Measurements from ENCODE around the gene FAM72A.
"Not testable (repeated sequence)": the region's sequence is repeated elsewhere in the genome, so short reads cannot be mapped to it uniquely, and the experiment has no call there.

DNA sequence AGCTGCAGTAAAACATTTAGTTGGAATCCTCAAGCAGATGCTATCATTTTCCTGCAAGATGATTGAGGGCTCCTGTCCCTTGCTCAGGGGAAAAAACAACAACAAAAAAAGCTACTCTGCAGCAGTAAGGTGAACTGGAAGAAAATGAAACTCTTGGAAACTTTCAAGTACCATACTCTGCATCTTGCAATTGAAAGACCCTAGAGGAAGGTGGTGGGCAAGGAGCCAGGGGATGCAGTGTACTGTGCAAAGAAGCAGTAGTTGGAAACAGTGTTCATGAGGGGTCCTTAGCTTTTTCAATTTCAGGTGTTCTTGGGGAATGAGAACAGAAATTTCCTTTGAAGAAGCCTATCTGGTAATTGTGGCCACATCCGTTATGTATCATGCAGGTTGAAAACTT lies 8.2 kb upstream of the FAM72A start:
- TF ChIP-seq, protein P1, sequence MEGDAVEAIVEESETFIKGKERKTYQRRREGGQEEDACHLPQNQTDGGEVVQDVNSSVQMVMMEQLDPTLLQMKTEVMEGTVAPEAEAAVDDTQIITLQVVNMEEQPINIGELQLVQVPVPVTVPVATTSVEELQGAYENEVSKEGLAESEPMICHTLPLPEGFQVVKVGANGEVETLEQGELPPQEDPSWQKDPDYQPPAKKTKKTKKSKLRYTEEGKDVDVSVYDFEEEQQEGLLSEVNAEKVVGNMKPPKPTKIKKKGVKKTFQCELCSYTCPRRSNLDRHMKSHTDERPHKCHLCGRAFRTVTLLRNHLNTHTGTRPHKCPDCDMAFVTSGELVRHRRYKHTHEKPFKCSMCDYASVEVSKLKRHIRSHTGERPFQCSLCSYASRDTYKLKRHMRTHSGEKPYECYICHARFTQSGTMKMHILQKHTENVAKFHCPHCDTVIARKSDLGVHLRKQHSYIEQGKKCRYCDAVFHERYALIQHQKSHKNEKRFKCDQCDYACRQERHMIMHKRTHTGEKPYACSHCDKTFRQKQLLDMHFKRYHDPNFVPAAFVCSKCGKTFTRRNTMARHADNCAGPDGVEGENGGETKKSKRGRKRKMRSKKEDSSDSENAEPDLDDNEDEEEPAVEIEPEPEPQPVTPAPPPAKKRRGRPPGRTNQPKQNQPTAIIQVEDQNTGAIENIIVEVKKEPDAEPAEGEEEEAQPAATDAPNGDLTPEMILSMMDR (IDR thresholded peaks at IDR 0.05; ENCODE audit: low read length) = not testable (repeated sequence)
- TF ChIP-seq EZH2 (optimal IDR thresholded peaks at IDR 0.05; ENCODE audit: low read depth, low read length); EZH2phosphoT487 (IDR thresholded peaks at IDR 0.05; ENCODE audit: low read length): not testable (repeated sequence)

All from MM.1S (cell line).